K562 (cell line): ENCODE measurements around the gene ELP5. TPM values are rescaled to one million over a fixed set of nuclear protein-coding genes. Genes with fewer than 3 reads are reported as not detected.

Experiments used
- ARID3A ChIP-seq: IDR thresholded peaks from 2 replicates; pipeline ENCODE4 v1.6.1; 2012; ENCODE audit warnings: low read depth, low read length, improper control_type of control experiment, borderline replicate concordance
- COPS2 ChIP-seq: fragments of 450-650 bp; conservative IDR thresholded peaks from 2 replicates; pipeline ENCODE4 v1.6.1; 2016; ENCODE audit warnings: mild to moderate bottlenecking, moderate library complexity
- CSDE1 ChIP-seq, 2 experiments: fragments of 450-650 bp; IDR thresholded peaks; 2 replicates each; pipeline ENCODE4 v1.6.1; 2016; ENCODE audit warnings: mild to moderate bottlenecking in 1 of 2
- ELK3 ChIP-seq: fragments of 450-650 bp; formaldehyde crosslinking; IDR thresholded peaks from 2 replicates; pipeline ENCODE4 v1.4.0; 2020; ENCODE audit warnings: mild to moderate bottlenecking
- FOSL1 ChIP-seq: fragments of 200-800 bp; sonication (Bioruptor generic); conservative IDR thresholded peaks from 2 replicates; pipeline ENCODE4 v1.6.1; 2016; ENCODE audit warnings: missing genetic modification characterization, missing compliant biosample characterization
- HMGXB4 ChIP-seq: sonication (generic); formaldehyde crosslinking; IDR thresholded peaks from 2 replicates; pipeline ENCODE4 v1.8.1; 2023; ENCODE audit warnings: mild to moderate bottlenecking, missing genetic modification reagents
- SMARCA5 ChIP-seq: fragments of 450-650 bp; IDR thresholded peaks from 2 replicates; pipeline ENCODE4 v1.6.1; 2016
- SMARCE1 ChIP-seq: fragments of 450-650 bp; IDR thresholded peaks from 2 replicates; pipeline ENCODE4 v1.7.1; 2016; ENCODE audit warnings: mild to moderate bottlenecking
- U2AF2 ChIP-seq: fragments of 200-400 bp; formaldehyde crosslinking; optimal IDR thresholded peaks from 2 replicates; pipeline ENCODE3; 2017; ENCODE audit warnings: low read depth, mild to moderate bottlenecking, low read length
- USF2 ChIP-seq: sonication (generic); formaldehyde crosslinking; IDR thresholded peaks from 2 replicates; pipeline ENCODE4 v1.5.0; 2020; ENCODE audit warnings: missing genetic modification reagents
- ZBTB40 ChIP-seq, 2 experiments: fragments of 450-650 bp in 1 of 2; sonication (generic) in 1 of 2; formaldehyde crosslinking in 1 of 2; IDR thresholded peaks; 2 replicates each; pipeline versions ENCODE4 v1.7.1 to v1.9.0; 2016 to 2022; ENCODE audit warnings: inconsistent platforms in 1 of 2, mild to moderate bottlenecking in 1 of 2, missing genetic modification reagents in 1 of 2
- polyA plus RNA-seq, 8 experiments: library from polyadenylated mRNA; depleted of rRNA in 4 of 8; stranded (reverse) in 5 of 8; unstranded in 3 of 8; fragments of >200 nt; fragmentation: Nextera tagmentation in 2 of 8; fragmentation: Illumina TruSeq in 1 of 8; extraction: Ambion mirVana in 2 of 8; extraction: Trizol in 1 of 8; gene quantifications; 2 replicates each; pipeline versions ENCODE4 v1.2.1 to v1.2.3, GENCODE V29; 2011 to 2014; ENCODE audit warnings: inconsistent platforms in 1 of 8, missing spikeins in 1 of 8
- total RNA-seq, 7 experiments: library from RNA; depleted of rRNA in 6 of 7; stranded (reverse); fragments of >200 nt in 6 of 7; fragmentation: Illumina TruSeq in 2 of 7; extraction: Trizol in 2 of 7; gene quantifications; 2 replicates each; pipeline versions ENCODE4 v1.2.1 to v1.2.3, GENCODE V29; 2011 to 2021; ENCODE audit warnings: low replicate concordance in 1 of 7

Gene ELP5
- total and polyA plus RNA-seq, 9 of the 15 experiments (the other 6 are each of a cell fraction or from before 2014, with no cell fraction given) = 25.7 to 77.9 (median 52.9) TPM

GRCh38 chr17:7308625-7309433, 56.8 kb downstream of the ELP5 start (continued):
- TF ChIP-seq FOSL1 (0 out of 2 replicates have a peak, but pooled peaks have one; percentile 14), U2AF2 (no peak), ELK3 (CRISPR knock-in tag) (no peak), ZBTB40 (IDR thresholded peaks at IDR 0.05) (no peak), ZBTB40 (CRISPR knock-in tag; IDR thresholded peaks at IDR 0.05) (no peak), COPS2 (no peak), HMGXB4 (CRISPR knock-in tag) (no peak), CSDE1 (IDR thresholded peaks at IDR 0.05) (no peak), SMARCA5 (no peak), SMARCE1 (0 out of 2 replicates have a peak, but pooled peaks have one; percentile 21), ARID3A (no peak), USF2 (CRISPR knock-in tag) (no peak)
